ENCODE results near the gene CYP4B1. TPM values are rescaled to one million over a fixed set of nuclear protein-coding genes. Genes with fewer than 3 reads are reported as not detected.
A peak's percentile ranks its signal among the peaks of the same experiment; 100 is the strongest.

Gene CYP4B1
- total and polyA plus RNA-seq, 4 donors, result 0.18 to 0.59 (median 0.18) TPM; not detected in 1

GRCh38 chr1:46817814-46818213, 19.0 kb downstream of the CYP4B1 start:
- Histone ChIP-seq H3K27me3 (ENCODE audit: control insufficient read depth in 4 of 4, insufficient read depth in 4 of 4, low read length in 3 of 4) (no peaks in the 10 kb centered on the region), H3K9ac (ENCODE audit: low read depth in 1 of 2, low read length in 2 of 2) (no peak overlapping the region), H3K9me3 (ENCODE audit: control insufficient read depth in 4 of 4, low read length in 3 of 4) (no peaks in the 10 kb centered on the region), H3K27ac (ENCODE audit: low read depth in 1 of 2, low read length in 2 of 2) (no peak overlapping the region), H3K4me1 (ENCODE audit: control insufficient read depth in 4 of 4, insufficient read depth in 4 of 4, low read length in 3 of 4) (no peaks in the 10 kb centered on the region), H3K36me3 (ENCODE audit: control insufficient read depth in 4 of 4, insufficient read depth in 3 of 4, low read depth in 1 of 4, low read length in 3 of 4) (no peaks in the 10 kb centered on the region), H3K4me3 (ENCODE audit: low read depth in 1 of 3, low read length in 3 of 3) (no peak overlapping the region)
- TF ChIP-seq SP1 (IDR thresholded peaks at IDR 0.05), result no peak
- no peak for TF ChIP-seq REST (IDR thresholded peaks at IDR 0.05)
- TF ChIP-seq HNF4A (conservative IDR thresholded peaks at IDR 0.05), result no peak
- no peak for TF ChIP-seq RXRA (IDR thresholded peaks at IDR 0.05)
- TF ChIP-seq ZBTB33 (IDR thresholded peaks at IDR 0.05), result no peak
- no peak for TF ChIP-seq RAD21 (IDR thresholded peaks at IDR 0.05)
- TF ChIP-seq NR2F2 (IDR thresholded peaks at IDR 0.05), result no peak
- TF ChIP-seq EGR1 (IDR thresholded peaks at IDR 0.05; ENCODE audit: low read depth in 2 of 2), result no peak
- no peak for TF ChIP-seq CTCF (IDR thresholded peaks at IDR 0.05; ENCODE audit: low read depth, low read length, missing input control)
- no peak for TF ChIP-seq MAX (IDR thresholded peaks at IDR 0.05)
- no peak for TF ChIP-seq YY1 (IDR thresholded peaks at IDR 0.05)
- no peak for TF ChIP-seq FOXA2 (IDR thresholded peaks at IDR 0.05)
- WGBS, result 91% methylated on average over 6 of the region's 6 CpGs
- peak; percentile 19 for DNase-seq (ENCODE audit: low spot score)

GRCh38 chr1:46818591-46818990, 19.7 kb downstream of the CYP4B1 start:
- Histone ChIP-seq H3K27ac (ENCODE audit: low read depth in 1 of 2, low read length in 2 of 2) (no peak overlapping the region), H3K9me3 (ENCODE audit: control insufficient read depth in 4 of 4, low read length in 3 of 4) (no peaks in the 10 kb centered on the region), H3K36me3 (ENCODE audit: control insufficient read depth in 4 of 4, insufficient read depth in 3 of 4, low read depth in 1 of 4, low read length in 3 of 4) (no peaks in the 10 kb centered on the region), H3K4me1 (ENCODE audit: control insufficient read depth in 4 of 4, insufficient read depth in 4 of 4, low read length in 3 of 4) (no peaks in the 10 kb centered on the region), H3K27me3 (ENCODE audit: control insufficient read depth in 4 of 4, insufficient read depth in 4 of 4, low read length in 3 of 4) (no peaks in the 10 kb centered on the region), H3K4me3 (ENCODE audit: low read depth in 1 of 3, low read length in 3 of 3) (no peak overlapping the region), H3K9ac (ENCODE audit: low read depth in 1 of 2, low read length in 2 of 2) (no peak overlapping the region)
- no peak for DNase-seq (ENCODE audit: low spot score)
- WGBS, result 90% methylated on average over 5 of the region's 5 CpGs
- TF ChIP-seq RAD21 (IDR thresholded peaks at IDR 0.05) (no peak), TAF1 (conservative IDR thresholded peaks at IDR 0.05) (no peak), ZBTB33 (IDR thresholded peaks at IDR 0.05) (no peak), HNF4A (conservative IDR thresholded peaks at IDR 0.05) (no peak), RXRA (IDR thresholded peaks at IDR 0.05) (no peak), FOXA1 (IDR thresholded peaks at IDR 0.05) (no peak), EGR1 (IDR thresholded peaks at IDR 0.05; ENCODE audit: low read depth in 2 of 2) (no peak), CTCF (IDR thresholded peaks at IDR 0.05; ENCODE audit: low read depth, low read length, missing input control) (no peak), HNF4G (IDR thresholded peaks at IDR 0.05) (no peak), JUND (IDR thresholded peaks at IDR 0.05) (no peak), MAX (IDR thresholded peaks at IDR 0.05) (no peak), NR2F2 (IDR thresholded peaks at IDR 0.05) (no peak), YY1 (IDR thresholded peaks at IDR 0.05) (no peak), SP1 (IDR thresholded peaks at IDR 0.05) (no peak)

Measured in liver (tissue), 9 donors.